GM04504 (cell line): ENCODE measurements around the gene GTSF1L.
"Not testable (repeated sequence)": the region's sequence is repeated elsewhere in the genome, so short reads cannot be mapped to it uniquely, and the experiment has no call there.

ENCODE experiments used
- DNase-seq: peaks from one replicate; pipeline ENCODE4 v3.0.0-alpha.2; 2012; ENCODE audit warnings: low read depth

The GTSF1L gene

GRCh38 chr20:43726811-43727338 is at the start of gene GTSF1L:
Gene GTSF1L (minus strand): TSS chr20:43727002. CDS start chr20:43726694, 308 bp downstream.
- DNase-seq: no peak

- no peak for DNase-seq
These were observed 48.0 kb upstream of the GTSF1L start for GRCh38 chr20:43774754-43775153.

- DNase-seq: no peak
These were observed 44.8 kb upstream of the GTSF1L start for GRCh38 chr20:43771503-43772190.

GRCh38 chr20:43770342-43770741 is 43.5 kb upstream of the GTSF1L start:
- DNase-seq: no peak

GRCh38 chr20:43767686-43768474 is 41.1 kb upstream of the GTSF1L start:
- peak; percentile 35 for DNase-seq

- no peak for DNase-seq
These were observed 40.1 kb upstream of the GTSF1L start for GRCh38 chr20:43766917-43767316.

GRCh38 chr20:43766385-43766784 is 39.6 kb upstream of the GTSF1L start:
- DNase-seq: no peak

GRCh38 chr20:43765916-43766315 is 39.1 kb upstream of the GTSF1L start:
- no peak for DNase-seq

GRCh38 chr20:43762911-43763310 is 36.1 kb upstream of the GTSF1L start:
- DNase-seq: no peak

GRCh38 chr20:43761386-43762340 is 34.9 kb upstream of the GTSF1L start:
- DNase-seq: no peak

GRCh38 chr20:43757888-43758287 is 31.1 kb upstream of the GTSF1L start:
- not testable (repeated sequence) for DNase-seq

- DNase-seq: peak; percentile 19
These were observed 29.0 kb upstream of the GTSF1L start for GRCh38 chr20:43755851-43756250.

GRCh38 chr20:43755390-43755789 is 28.6 kb upstream of the GTSF1L start:
- DNase-seq: peak; percentile 29

GRCh38 chr20:43752561-43753301 is 25.9 kb upstream of the GTSF1L start:
- DNase-seq: peak; percentile 75

GRCh38 chr20:43752051-43752360 is 25.2 kb upstream of the GTSF1L start:
- DNase-seq: no peak

GRCh38 chr20:43751167-43752050 is 24.6 kb upstream of the GTSF1L start:
- no peak for DNase-seq

- DNase-seq: no peak
These were observed 24.0 kb upstream of the GTSF1L start for GRCh38 chr20:43750774-43751166.

GRCh38 chr20:43749734-43750294 is 23.0 kb upstream of the GTSF1L start:
- DNase-seq: no peak

GRCh38 chr20:43748274-43748673 is 21.5 kb upstream of the GTSF1L start:
- DNase-seq: no peak
